ENCODE measurements around the gene ITGB3BP.
A peak's percentile ranks its signal among the peaks of the same experiment; 100 is the strongest.
"Not testable (repeated sequence)": the region's sequence is repeated elsewhere in the genome, so short reads cannot be mapped to it uniquely, and the experiment has no call there.

ITGB3BP gene

GRCh38 chr1:63501256-63501655 is 21.8 kb downstream of the ITGB3BP start:
- FAIRE-seq = no peak

GRCh38 chr1:63498106-63498505 is 24.9 kb downstream of the ITGB3BP start:
- FAIRE-seq = no peak

GRCh38 chr1:63497577-63497976 is 25.4 kb downstream of the ITGB3BP start:
- FAIRE-seq = no peak

DNA sequence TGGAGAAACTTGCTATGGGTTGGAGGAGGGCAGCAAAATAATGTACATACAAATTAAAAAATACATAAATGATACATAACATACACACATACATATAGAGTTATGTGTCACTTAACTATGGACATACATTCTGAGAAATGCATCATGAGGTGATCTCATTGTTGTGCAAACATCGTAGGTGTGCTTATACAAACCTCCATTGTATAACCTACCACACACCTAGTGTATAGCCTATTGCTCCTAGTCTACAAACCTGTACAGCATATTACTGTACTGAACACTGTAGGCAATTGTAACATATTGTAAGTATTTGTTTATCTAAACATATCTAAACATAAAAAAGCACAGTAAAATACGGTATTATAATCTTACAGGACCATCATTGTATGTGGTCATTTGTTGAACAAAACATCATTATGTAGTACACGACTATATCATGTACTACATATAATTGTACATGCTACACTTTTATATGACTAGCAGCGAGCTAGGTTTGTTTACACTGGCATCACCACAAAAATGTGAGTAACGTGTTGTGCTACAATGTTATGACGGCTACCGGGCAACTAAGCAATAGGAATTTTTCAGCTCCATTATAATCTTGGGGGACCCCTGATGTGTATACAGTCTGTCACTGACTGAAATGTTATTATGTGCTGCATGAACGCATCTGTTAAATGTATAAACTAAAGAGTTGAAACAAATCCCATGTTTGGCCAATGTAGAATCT is 35.5 kb downstream of the ITGB3BP start:
- FAIRE-seq = no peak

DNA sequence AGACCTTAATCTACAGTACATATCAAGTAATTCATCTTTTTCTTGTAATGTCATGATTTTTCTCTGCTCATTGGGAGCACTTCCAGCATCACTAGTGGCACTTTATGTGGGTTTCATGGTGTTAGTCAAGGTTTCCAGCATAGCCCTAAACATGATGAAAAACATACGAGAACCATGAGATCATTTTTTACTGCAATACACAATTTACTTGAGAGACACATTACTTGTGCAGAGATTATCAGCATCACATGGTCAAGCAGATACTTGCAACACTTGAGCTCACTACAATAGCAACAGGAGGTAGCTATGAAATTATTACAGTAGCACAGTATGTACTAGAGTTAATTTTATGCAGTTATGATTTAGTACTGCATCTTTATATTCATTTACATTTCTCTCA is 36.4 kb downstream of the ITGB3BP start:
- FAIRE-seq = no peak

- FAIRE-seq = peak; percentile 11
These were observed 43.0 kb downstream of the ITGB3BP start for GRCh38 chr1:63480057-63480456.

GRCh38 chr1:63475761-63476160 is 47.3 kb downstream of the ITGB3BP start:
- FAIRE-seq = no peak

DNA sequence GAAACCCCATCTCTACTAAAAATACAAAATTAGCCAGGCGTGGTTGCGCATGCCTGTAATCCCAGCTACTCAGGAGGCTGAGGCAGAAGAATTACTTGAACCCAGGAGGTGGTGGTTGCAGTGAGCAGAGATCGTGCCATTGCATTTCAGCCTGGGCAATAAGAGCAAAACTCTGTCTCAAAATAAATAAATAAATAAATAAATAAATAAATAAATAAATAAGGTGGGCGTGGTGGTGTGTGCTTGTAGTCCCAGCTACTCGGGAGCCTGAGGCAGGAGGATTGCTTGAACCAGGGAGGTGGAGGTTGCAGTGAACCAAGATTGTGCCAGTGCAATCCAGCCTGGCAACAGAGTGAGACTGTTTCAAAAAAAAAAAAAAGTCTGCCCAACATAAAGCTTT is 54.3 kb downstream of the ITGB3BP start:
- not testable (repeated sequence) for FAIRE-seq

GRCh38 chr1:63466759-63467158 is 56.3 kb downstream of the ITGB3BP start:
- FAIRE-seq = no peak

DNA sequence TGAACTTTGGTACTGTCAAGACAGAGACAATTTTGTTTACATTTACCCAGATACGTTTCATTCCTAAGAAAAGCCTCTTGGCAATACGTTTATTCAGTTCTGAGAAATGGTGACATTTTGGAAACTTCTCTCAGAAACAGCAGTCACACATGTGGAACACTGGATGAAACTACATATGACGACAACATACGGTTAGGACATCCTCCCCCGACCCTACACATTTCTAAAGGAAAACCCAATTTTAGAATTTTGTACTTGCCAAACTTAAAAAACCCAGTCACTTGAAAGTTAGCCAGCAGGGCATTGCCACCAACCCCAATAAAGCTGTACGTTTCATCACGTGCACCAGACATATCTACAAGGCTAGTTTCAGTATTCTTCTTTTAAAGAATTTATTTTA is 56.8 kb downstream of the ITGB3BP start:
- no peak for FAIRE-seq

DNA sequence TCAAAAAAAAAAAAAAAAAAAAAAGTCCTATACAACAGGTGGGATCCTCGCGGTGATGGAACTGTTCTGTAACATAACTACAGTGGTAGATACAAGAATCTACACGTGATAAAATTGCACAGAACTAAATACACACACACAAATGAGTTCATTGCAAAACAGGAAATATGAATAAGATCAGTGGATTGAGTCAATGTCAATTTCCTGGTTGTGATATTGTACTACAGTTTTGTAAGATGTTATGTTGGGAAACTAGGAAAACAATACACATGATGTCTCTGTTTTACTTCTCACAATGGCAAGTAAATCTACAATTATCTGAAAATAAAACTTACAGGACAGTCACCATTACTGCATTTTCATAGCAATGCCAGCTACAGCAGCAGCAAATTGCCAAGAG is 59.8 kb downstream of the ITGB3BP start:
- no peak for FAIRE-seq

DNA sequence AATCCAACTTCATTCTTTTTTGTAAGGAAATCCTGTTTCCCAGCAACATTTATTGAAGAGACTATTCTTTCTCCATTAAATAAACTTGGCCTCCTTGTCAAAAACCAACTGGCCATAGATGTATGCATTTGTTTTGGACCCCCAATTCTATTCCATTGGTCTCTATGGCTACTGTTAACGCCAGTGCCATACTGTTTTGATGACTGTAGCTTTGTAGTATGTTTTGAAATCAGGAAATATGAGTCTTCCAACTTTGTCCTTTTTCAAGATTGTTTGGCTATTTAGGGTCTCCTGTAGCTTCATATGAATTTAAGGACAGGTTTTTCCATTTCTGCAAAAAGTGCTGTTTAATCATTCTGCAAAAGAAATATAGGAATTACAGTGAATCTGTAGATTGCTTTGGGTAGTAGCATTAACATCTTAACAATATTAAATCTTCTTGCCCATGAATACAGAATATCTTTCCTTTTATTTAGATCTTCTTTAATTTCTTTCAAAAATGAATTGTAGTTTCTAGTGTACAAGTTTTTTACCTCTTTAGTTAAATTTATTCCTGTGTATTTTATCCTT is 61.3 kb downstream of the ITGB3BP start:
- no peak for FAIRE-seq

DNA sequence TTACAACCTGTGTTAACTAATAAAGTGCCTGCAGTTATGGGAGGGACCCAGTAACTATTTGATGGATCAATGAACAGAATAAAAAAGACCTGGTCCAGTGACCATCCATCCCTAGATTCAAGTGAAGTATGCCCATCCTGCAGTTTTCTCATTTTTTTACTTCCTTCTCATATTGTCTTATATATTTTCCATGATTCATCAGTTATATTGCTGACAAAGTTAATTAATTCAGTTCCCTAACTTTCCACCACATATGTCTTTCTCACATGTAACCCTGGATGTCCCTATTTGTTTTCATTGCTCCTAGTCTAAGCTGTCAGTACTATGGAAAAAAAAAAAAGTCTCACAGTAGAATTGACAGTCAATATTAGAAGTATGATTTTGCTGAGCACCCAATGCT is 64.3 kb downstream of the ITGB3BP start:
- FAIRE-seq = no peak

GRCh38 chr1:63454269-63454668 is 68.8 kb downstream of the ITGB3BP start:
- peak; percentile 92 for FAIRE-seq

- FAIRE-seq = no peak
These were observed 69.8 kb downstream of the ITGB3BP start for GRCh38 chr1:63453232-63453631.

DNA sequence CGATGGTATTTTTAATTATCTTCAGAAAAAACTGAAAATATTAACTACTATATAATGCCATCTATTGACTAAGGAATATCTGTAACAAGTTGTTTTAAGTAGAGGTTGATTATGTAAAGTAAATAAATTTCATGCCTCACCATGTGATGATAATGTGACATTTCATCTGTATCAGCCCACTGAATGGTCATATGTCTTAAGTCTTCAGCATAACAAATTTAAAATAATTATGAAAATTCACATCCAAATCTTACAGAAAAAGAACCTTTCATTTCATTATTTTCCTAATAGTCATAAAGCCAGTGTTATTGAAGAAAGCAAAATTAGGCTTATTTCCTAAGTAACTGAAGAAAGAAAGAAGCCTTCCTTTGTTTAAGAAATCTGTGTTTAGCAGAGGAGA is 72.6 kb downstream of the ITGB3BP start:
- FAIRE-seq = no peak

DNA sequence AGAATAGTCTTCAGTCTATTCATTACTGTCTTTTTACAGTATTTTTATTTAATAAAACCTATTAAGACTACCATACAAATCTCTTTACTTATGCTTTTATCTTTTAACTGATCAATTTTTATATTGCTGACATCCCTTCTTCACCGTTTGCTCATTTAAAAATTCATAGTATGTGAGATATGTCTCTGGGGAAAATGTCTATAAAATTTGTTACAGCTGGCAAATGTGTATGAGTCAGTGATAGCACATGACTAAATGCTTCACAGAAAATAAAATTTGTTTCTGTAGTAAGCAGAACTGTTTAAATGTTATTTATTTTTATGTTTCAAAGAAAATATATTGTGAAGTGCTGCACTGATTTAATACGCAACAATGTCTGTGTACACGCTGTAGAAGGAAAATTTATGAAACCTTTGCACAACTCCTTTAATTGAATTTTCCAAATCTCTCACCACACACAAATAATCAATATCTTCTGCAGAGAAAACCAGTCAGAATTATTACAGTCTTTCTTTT is 74.2 kb downstream of the ITGB3BP start:
- FAIRE-seq = no peak

DNA sequence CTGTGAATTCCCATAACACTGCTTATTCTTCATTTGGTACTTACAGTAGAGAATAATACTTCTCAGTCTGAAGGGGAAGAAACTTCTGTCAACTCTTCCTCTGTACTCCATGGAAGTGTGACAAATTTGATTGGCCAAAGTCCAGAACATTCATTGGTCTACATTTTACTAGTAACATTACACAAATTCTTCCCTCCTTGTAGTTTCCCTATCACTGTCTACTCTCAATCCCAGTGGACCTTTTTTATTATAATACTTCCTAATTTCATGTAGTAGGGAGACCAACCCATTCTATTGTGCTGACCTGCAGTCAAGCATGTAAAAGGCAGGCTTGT is 80.9 kb downstream of the ITGB3BP start:
- no peak for FAIRE-seq

GRCh38 chr1:63435161-63435560 is 87.9 kb downstream of the ITGB3BP start:
- FAIRE-seq = no peak

GRCh38 chr1:63429281-63429680 is 93.7 kb downstream of the ITGB3BP start:
- FAIRE-seq = no peak

- no peak for FAIRE-seq
These were observed 94.2 kb downstream of the ITGB3BP start for GRCh38 chr1:63428815-63429214.

GRCh38 chr1:63423649-63424048 is 99.4 kb downstream of the ITGB3BP start:
- FAIRE-seq = no peak

DNA sequence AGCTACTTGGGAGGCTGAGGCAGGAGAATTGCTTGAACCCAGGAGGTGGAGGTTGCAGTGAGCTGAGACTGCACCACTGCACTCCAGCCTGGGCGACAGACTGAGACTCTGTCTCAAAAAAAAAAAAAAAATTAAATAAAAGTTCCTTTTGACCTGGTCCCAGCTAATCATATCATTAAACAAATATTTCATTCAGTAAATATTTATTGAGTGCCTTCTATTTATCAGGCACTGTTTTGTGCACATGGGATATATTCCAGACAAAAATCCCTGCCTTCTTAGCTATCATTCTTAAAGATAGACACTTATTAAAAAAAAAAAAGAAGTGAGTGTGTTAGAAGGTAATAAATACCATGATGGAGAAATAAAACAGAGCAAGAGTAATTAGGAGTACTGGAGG is 102.3 kb downstream of the ITGB3BP start:
- not testable (repeated sequence) for FAIRE-seq

DNA sequence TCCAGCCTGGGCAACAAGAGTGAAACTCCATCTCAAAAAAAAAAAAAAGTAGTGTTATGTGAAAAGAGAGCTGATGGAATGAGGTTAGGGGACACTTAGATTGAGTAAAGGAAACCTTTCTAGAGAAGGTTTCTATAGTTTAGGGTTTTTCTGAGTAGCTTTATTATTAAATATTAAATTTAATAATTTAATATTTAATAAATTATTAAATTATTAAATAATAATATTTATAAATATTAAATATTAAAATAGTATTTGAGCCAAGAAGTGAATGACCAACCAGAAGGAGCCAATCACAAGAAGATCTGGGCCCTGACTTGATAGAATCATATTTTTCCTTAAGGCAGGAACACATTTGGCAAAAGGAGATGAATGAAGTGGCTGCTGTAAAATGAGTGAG is 104.9 kb downstream of the ITGB3BP start:
- FAIRE-seq = no peak

Measured in A204.1 (cell line).